ENCODE results near the gene MID2.

MID2 gene

DNA sequence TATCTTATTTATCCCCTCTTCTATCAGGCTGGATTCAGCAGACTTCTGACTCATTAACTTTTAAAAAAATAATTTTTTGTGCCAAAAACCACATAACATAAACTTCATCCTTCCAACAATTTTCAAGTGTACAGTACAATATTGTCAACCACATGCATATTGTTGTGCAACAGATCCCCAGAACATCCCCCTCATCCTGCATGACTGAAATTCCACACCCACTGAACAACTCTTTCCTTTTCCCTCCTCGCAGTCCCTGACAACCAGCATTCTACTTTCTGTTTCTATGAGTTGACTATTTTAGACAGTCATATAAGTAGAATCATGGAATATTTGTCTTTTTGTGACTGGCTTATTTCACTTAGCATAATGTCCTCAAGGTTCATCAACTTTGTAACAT, 2.2 kb upstream of the MID2 start:
- Histone ChIP-seq H3K27ac (ENCODE audit: low read depth, low read length) (peak overlapping the region; percentile 79), H3K79me2 (ENCODE audit: control insufficient read depth, insufficient read depth, low read length, unreplicated experiment) (peaks cover 16% of the 10 kb centered on the region), H3K36me3 (ENCODE audit: insufficient read depth, low read length) (no peaks in the 10 kb centered on the region), H2AFZ (ENCODE audit: low read length, unreplicated experiment) (no peak overlapping the region), H3K27me3 (ENCODE audit: insufficient read depth, low read length) (no peaks in the 10 kb centered on the region), H3K4me3 (ENCODE audit: low read depth, low read length) (peak overlapping the region; percentile 67), H3K4me1 (ENCODE audit: control insufficient read depth, insufficient read depth, low read length, unreplicated experiment) (peaks cover 13% of the 10 kb centered on the region)

DNA sequence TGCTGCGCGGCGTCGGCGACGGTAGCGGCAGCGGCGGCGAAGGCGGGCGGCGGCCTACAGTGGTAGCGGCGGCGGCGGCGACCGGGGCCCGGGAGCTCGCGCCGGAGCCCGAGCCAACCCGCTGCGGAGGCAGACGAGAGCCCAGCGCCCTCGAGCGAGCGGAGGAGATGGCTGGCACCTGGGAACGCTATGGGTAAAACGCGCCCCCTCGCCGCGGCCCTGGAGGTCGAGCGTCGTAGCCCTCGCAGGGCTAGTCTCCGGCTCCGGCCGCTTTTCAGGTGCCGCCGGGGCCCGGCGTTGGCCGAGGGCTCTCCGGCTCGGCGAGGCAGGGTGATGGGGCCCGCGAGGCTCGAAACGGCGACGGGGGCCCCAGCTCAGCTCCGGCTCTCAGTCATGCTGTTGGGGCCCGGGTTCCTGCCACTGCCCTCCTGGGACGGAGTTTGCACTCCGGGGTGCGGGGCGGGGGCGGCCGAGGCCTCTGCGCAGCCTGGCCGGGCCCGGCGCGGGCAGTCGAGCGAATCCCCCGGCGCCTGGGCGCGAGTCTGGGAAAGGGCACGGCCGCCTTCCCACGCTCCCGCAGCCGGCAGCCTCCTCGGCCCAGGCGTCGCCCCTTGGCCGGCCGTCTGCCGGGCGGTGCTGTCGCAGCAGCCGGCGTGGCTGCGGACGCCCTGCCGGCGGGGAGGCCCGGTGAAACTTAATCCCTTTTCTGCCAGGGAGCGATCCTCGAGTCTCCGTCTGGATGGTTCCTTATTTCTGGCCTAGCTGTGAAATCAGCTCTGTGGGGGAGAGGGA, 768 bp downstream of the MID2 start:
- H3K27me3 ChIP-seq (ENCODE audit: insufficient read depth, low read length) = no peaks in the 10 kb centered on the region
- H3K36me3 ChIP-seq (ENCODE audit: insufficient read depth, low read length) = no peaks in the 10 kb centered on the region
- peak overlapping the region; percentile 86 for H3K4me3 ChIP-seq (ENCODE audit: low read depth, low read length)
- H3K27ac ChIP-seq (ENCODE audit: low read depth, low read length) = peak overlapping the region; percentile 81
- peaks cover 35% of the 10 kb centered on the region for H3K79me2 ChIP-seq (ENCODE audit: control insufficient read depth, insufficient read depth, low read length, unreplicated experiment)
- H3K4me1 ChIP-seq (ENCODE audit: control insufficient read depth, insufficient read depth, low read length, unreplicated experiment) = peaks cover 13% of the 10 kb centered on the region
- peak overlapping the region; percentile 85 for H2AFZ ChIP-seq (ENCODE audit: low read length, unreplicated experiment)

DNA sequence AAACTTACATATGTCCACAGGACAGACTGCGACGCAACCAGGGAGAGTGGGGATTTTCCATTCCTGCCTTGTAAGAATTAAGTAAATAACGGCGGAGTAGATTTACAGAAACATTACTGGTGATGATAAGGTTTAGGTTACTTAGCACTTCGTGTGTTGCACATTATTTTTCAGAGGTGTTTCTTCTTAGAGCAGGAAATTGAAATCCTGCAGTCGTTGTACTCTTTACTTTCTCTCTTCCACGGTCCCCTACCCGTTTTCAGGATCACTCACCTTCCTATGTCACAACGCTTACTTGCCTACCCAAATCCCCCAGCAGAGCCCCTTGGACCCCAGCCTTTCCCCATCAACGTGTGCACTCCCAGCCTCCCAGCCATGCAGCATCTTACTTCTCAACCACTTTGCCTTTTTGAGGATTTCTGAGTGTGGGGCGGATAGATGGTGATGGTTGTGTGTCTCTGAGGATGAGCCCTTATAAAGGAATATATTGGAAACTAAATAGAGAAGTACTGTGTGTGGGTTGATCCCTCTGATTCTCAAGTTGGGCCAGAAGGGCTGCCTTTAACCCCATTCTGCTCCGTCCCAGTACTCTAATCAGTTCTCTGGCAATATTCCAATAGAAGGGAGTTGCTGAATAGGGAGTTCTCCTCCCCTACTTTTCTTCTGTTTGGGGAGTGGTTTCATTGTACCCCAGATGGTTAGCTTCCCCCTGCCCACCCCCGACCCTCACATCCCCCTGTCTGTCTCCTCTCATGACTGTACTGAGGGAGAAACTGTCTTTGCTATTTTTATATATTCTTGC, 1.6 kb downstream of the MID2 start:
- Histone ChIP-seq H3K36me3 (ENCODE audit: insufficient read depth, low read length) (no peaks in the 10 kb centered on the region), H3K4me1 (ENCODE audit: control insufficient read depth, insufficient read depth, low read length, unreplicated experiment) (peaks cover 13% of the 10 kb centered on the region), H2AFZ (ENCODE audit: low read length, unreplicated experiment) (peak overlapping the region; percentile 85), H3K27ac (ENCODE audit: low read depth, low read length) (peak overlapping the region; percentile 81), H3K79me2 (ENCODE audit: control insufficient read depth, insufficient read depth, low read length, unreplicated experiment) (peaks cover 35% of the 10 kb centered on the region), H3K4me3 (ENCODE audit: low read depth, low read length) (peak overlapping the region; percentile 86), H3K27me3 (ENCODE audit: insufficient read depth, low read length) (no peaks in the 10 kb centered on the region)

DNA sequence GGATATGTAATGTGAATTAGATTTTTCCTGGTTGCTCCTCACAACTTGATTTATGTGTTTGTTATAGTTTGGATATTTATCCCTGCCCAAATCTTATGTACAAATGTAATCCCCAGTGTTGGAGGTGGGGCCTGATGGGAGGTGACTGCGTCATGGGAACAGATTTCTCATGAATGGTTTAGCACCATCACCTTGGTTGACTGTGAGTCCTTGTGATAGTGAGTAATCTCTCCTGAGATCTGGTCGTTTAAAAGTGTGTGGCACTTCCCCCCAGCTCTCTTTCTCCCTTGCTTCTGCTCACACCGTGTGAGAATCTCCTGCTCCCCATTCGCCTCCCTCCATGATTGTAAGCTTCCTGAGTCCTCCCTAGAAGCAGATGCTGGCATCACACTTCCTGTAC, 2.2 kb downstream of the MID2 start:
- no peak overlapping the region for H2AFZ ChIP-seq (ENCODE audit: low read length, unreplicated experiment)
- peak overlapping the region; percentile 81; the same call in 1 of the 2 replicates for H3K27ac ChIP-seq (ENCODE audit: low read depth, low read length)
- H3K4me1 ChIP-seq (ENCODE audit: control insufficient read depth, insufficient read depth, low read length, unreplicated experiment) = peaks cover 13% of the 10 kb centered on the region
- H3K36me3 ChIP-seq (ENCODE audit: insufficient read depth, low read length) = no peaks in the 10 kb centered on the region
- no peaks in the 10 kb centered on the region for H3K27me3 ChIP-seq (ENCODE audit: insufficient read depth, low read length)
- peaks cover 35% of the 10 kb centered on the region for H3K79me2 ChIP-seq (ENCODE audit: control insufficient read depth, insufficient read depth, low read length, unreplicated experiment)
- H3K4me3 ChIP-seq (ENCODE audit: low read depth, low read length) = peak overlapping the region; percentile 86

DNA sequence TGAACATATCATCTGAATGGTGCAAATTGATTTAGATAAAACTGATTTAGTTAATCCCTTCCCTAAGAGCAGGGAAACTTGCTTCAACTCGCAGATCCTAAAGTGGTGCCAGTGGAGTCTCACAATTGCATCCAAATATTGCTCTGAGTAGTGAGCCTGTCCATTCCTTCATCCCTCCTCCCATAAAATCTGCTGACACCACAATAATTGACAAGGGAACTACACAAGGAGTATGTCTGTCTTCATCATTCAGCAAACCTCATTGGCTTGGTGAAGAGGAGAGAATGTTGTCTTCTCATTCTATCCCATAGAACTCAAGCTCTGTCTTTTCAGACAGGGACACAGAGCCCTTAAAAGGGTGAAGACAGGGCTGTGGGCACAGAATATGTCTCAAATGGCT, 4.2 kb downstream of the MID2 start:
- Histone ChIP-seq H3K4me3 (ENCODE audit: low read depth, low read length) (no peak overlapping the region), H3K27me3 (ENCODE audit: insufficient read depth, low read length) (no peaks in the 10 kb centered on the region), H2AFZ (ENCODE audit: low read length, unreplicated experiment) (no peak overlapping the region), H3K27ac (ENCODE audit: low read depth, low read length) (no peak overlapping the region), H3K4me1 (ENCODE audit: control insufficient read depth, insufficient read depth, low read length, unreplicated experiment) (peaks cover 12% of the 10 kb centered on the region), H3K79me2 (ENCODE audit: control insufficient read depth, insufficient read depth, low read length, unreplicated experiment) (peaks cover 36% of the 10 kb centered on the region), H3K36me3 (ENCODE audit: insufficient read depth, low read length) (no peaks in the 10 kb centered on the region)

DNA sequence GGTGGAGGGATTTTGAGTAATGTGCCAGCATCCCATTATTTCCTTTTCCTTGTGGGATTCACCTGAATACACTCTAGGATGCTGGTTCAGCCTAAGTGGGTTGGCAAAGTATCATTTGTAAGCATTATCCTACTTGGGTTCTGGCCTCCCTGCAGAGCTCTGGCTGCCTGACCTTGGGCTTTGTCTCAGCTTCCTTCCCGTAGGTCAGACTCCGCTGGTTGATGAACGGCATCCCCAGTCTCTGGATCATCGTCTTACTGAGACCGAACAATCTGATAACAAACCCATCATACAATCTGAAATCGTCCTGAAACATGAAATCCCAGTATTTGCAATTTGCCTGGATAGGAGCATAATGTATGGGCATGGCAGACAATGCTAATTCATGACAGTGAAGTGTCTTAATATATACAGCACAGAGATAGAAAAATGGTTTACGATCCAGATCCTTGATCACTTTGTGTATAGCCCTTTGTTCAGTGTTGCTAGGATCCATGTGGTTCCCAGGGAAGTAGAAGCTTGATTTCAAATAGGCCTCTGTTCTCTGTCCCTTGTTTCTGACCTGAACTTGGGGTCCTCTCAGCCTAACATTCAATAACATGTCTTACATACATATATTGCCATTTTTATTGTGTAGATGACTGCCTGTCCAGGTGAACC, 5.5 kb downstream of the MID2 start:
- Histone ChIP-seq H3K36me3 (ENCODE audit: insufficient read depth, low read length) (no peaks in the 10 kb centered on the region), H3K4me3 (ENCODE audit: low read depth, low read length) (no peak overlapping the region), H3K79me2 (ENCODE audit: control insufficient read depth, insufficient read depth, low read length, unreplicated experiment) (peaks cover 43% of the 10 kb centered on the region), H3K27me3 (ENCODE audit: insufficient read depth, low read length) (no peaks in the 10 kb centered on the region), H3K27ac (ENCODE audit: low read depth, low read length) (no peak overlapping the region), H3K4me1 (ENCODE audit: control insufficient read depth, insufficient read depth, low read length, unreplicated experiment) (peaks cover 12% of the 10 kb centered on the region), H2AFZ (ENCODE audit: low read length, unreplicated experiment) (no peak overlapping the region)

DNA sequence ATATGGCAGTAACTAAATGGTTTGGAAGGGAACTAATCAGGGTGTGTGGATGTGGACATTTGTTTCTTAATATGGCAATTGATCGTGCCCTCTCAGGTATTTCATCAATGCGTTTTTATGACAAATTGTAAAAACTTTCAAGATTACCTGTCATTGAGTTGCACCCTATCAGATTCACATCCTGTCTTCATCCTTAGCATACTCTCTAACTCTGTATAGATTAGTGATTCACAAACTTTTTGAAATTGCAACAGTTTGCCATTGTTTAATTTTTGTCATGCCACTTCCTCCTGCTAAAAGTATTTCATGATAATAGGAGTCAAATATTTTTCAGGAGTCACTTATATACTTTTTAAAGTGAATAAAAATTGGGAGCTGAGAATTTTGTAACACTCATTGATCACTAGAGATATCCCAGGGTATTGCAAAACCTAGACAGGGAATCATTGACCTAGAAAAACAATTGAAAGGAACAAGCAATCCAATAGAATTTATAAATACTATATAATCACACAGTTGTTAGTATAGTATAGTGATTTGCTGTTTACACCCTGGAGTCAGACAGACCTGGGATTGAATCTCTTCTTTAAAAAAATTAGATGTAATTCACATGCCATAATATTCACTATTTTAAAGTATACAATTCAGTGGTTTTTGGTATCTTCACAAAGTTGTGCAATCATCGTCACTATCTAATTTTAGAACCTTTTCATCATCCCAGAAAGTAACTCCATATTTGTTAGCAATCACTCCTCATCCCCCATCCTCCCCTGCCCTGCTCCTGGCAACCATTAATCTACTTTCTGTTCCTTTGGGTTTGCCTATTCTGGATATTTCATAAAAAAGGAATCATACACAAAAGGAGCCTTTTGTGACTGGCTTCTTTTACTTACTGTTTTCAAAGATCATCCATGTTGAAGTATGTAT, 8.9 kb downstream of the MID2 start:
- H3K4me3 ChIP-seq (ENCODE audit: low read depth, low read length) = no peak overlapping the region
- H3K36me3 ChIP-seq (ENCODE audit: insufficient read depth, low read length) = no peaks in the 10 kb centered on the region
- no peaks in the 10 kb centered on the region for H3K27me3 ChIP-seq (ENCODE audit: insufficient read depth, low read length)
- peaks cover 7% of the 10 kb centered on the region for H3K4me1 ChIP-seq (ENCODE audit: control insufficient read depth, insufficient read depth, low read length, unreplicated experiment)
- H2AFZ ChIP-seq (ENCODE audit: low read length, unreplicated experiment) = no peak overlapping the region
- peaks cover 16% of the 10 kb centered on the region for H3K79me2 ChIP-seq (ENCODE audit: control insufficient read depth, insufficient read depth, low read length, unreplicated experiment)
- peak overlapping the region; percentile 37; the same call in 1 of the 2 replicates for H3K27ac ChIP-seq (ENCODE audit: low read depth, low read length)

DNA sequence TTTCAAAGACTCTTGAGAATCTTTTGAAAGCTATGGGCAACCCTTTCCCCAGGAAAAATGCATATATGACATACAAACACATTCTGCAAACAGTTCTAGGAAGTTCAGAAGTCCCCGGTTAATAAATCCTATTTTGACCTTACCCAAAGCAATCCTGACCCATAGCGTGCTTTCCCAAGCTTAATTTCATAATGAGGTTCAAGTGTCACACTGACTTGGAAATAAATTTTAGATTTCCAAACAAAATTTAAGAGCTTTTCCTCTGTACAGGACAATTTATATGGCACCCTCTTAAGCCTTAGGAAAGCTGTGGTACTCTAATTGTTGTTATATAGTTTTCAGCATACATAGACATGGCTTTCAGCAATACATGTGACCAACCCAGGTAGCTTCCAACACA, 11.3 kb downstream of the MID2 start:
- Histone ChIP-seq H3K27ac (ENCODE audit: low read depth, low read length) (no peak overlapping the region), H3K36me3 (ENCODE audit: insufficient read depth, low read length) (no peaks in the 10 kb centered on the region), H3K4me1 (ENCODE audit: control insufficient read depth, insufficient read depth, low read length, unreplicated experiment) (peaks cover 7% of the 10 kb centered on the region)

DNA sequence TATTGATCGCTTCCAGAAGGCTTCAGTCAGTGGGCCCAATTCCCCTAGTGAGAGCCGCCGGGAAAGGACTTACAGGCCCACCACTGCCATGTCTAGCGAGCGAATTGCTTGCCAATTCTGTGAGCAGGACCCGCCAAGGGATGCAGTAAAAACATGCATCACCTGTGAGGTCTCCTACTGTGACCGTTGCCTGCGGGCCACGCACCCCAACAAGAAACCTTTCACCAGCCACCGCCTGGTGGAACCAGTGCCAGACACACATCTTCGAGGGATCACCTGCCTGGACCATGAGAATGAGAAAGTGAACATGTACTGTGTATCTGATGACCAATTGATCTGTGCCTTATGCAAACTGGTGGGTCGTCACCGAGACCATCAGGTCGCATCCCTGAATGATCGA, 15.3 kb downstream of the MID2 start:
- Histone ChIP-seq H3K4me3 (ENCODE audit: low read depth, low read length) (no peak overlapping the region), H3K27me3 (ENCODE audit: insufficient read depth, low read length) (no peaks in the 10 kb centered on the region), H3K79me2 (ENCODE audit: control insufficient read depth, insufficient read depth, low read length, unreplicated experiment) (peaks cover 4% of the 10 kb centered on the region), H3K4me1 (ENCODE audit: control insufficient read depth, insufficient read depth, low read length, unreplicated experiment) (no peaks in the 10 kb centered on the region), H3K27ac (ENCODE audit: low read depth, low read length) (no peak overlapping the region), H3K36me3 (ENCODE audit: insufficient read depth, low read length) (no peaks in the 10 kb centered on the region), H2AFZ (ENCODE audit: low read length, unreplicated experiment) (no peak overlapping the region)

More for the DNA sequence above, 11.3 kb downstream of the MID2 start:
- Histone ChIP-seq H3K4me3 (ENCODE audit: low read depth, low read length) (no peak overlapping the region), H3K79me2 (ENCODE audit: control insufficient read depth, insufficient read depth, low read length, unreplicated experiment) (peaks cover 8% of the 10 kb centered on the region), H3K27me3 (ENCODE audit: insufficient read depth, low read length) (no peaks in the 10 kb centered on the region), H2AFZ (ENCODE audit: low read length, unreplicated experiment) (no peak overlapping the region)
